ENCODE measurements around the gene SYNDIG1.

The SYNDIG1 gene

GRCh38 chr20:24451428-24451827, 18.0 kb upstream of the SYNDIG1 start:
- H3K4me1 Mint-ChIP-seq: peaks cover 7% of the 10 kb centered on the region
- H3K9me3 Mint-ChIP-seq: no peaks in the 10 kb centered on the region
- peaks cover 51% of the 10 kb centered on the region for H3K27me3 Mint-ChIP-seq
- no peak overlapping the region for H3K4me3 Mint-ChIP-seq
- ATAC-seq (replicated peaks; ENCODE audit: extremely low read depth, poor library complexity, severe bottlenecking): no peak
- DNase-seq (ENCODE audit: low spot score in 2 of 2): no peak
- peaks cover 2% of the 10 kb centered on the region for H3K36me3 Mint-ChIP-seq (ENCODE audit: insufficient read depth)
- no peak overlapping the region for H3K27ac Mint-ChIP-seq (ENCODE audit: low read depth)

GRCh38 chr20:24452016-24452415, 17.4 kb upstream of the SYNDIG1 start:
- H3K4me1 Mint-ChIP-seq: peaks cover 7% of the 10 kb centered on the region
- no peaks in the 10 kb centered on the region for H3K9me3 Mint-ChIP-seq
- DNase-seq (ENCODE audit: low spot score in 2 of 2) (no peak), ATAC-seq (replicated peaks; ENCODE audit: extremely low read depth, poor library complexity, severe bottlenecking) (no peak)
- H3K36me3 Mint-ChIP-seq (ENCODE audit: insufficient read depth): peaks cover 2% of the 10 kb centered on the region
- H3K27me3 Mint-ChIP-seq: peaks cover 53% of the 10 kb centered on the region
- no peak overlapping the region for H3K4me3 Mint-ChIP-seq
- no peak overlapping the region for H3K27ac Mint-ChIP-seq (ENCODE audit: low read depth)

- H3K27me3 Mint-ChIP-seq: peaks cover 53% of the 10 kb centered on the region
- H3K27ac Mint-ChIP-seq (ENCODE audit: low read depth): no peak overlapping the region
- no peak for ATAC-seq (replicated peaks; ENCODE audit: extremely low read depth, poor library complexity, severe bottlenecking)
Measured at GRCh38 chr20:24452498-24453127, 16.8 kb upstream of the SYNDIG1 start.

GRCh38 chr20:24453869-24454268, 15.6 kb upstream of the SYNDIG1 start:
- peaks cover 58% of the 10 kb centered on the region for H3K27me3 Mint-ChIP-seq

More at GRCh38 chr20:24452498-24453127, 16.8 kb upstream of the SYNDIG1 start:
- peaks cover 2% of the 10 kb centered on the region for H3K36me3 Mint-ChIP-seq (ENCODE audit: insufficient read depth)
- DNase-seq (ENCODE audit: low spot score in 2 of 2): no peak
- H3K4me3 Mint-ChIP-seq: no peak overlapping the region
- peaks cover 6% of the 10 kb centered on the region for H3K4me1 Mint-ChIP-seq
- H3K9me3 Mint-ChIP-seq: no peaks in the 10 kb centered on the region

GRCh38 chr20:24455081-24455480, 14.3 kb upstream of the SYNDIG1 start:
- Mint-ChIP-seq H3K9me3 (no peaks in the 10 kb centered on the region), H3K36me3 (ENCODE audit: insufficient read depth) (no peaks in the 10 kb centered on the region), H3K27ac (ENCODE audit: low read depth) (no peak overlapping the region), H3K4me1 (no peaks in the 10 kb centered on the region), H3K27me3 (peaks cover 58% of the 10 kb centered on the region), H3K4me3 (no peak overlapping the region)
- ATAC-seq (replicated peaks; ENCODE audit: extremely low read depth, poor library complexity, severe bottlenecking): no peak
- DNase-seq (ENCODE audit: low spot score in 2 of 2): no peak

More at GRCh38 chr20:24453869-24454268, 15.6 kb upstream of the SYNDIG1 start:
- Mint-ChIP-seq H3K4me1 (no peaks in the 10 kb centered on the region), H3K4me3 (no peak overlapping the region), H3K36me3 (ENCODE audit: insufficient read depth) (no peaks in the 10 kb centered on the region), H3K27ac (ENCODE audit: low read depth) (no peak overlapping the region), H3K9me3 (no peaks in the 10 kb centered on the region)
- ATAC-seq (replicated peaks; ENCODE audit: extremely low read depth, poor library complexity, severe bottlenecking) (no peak), DNase-seq (ENCODE audit: low spot score in 2 of 2) (no peak)

- no peak overlapping the region for H3K4me3 Mint-ChIP-seq
Measured at GRCh38 chr20:24456398-24456781, 13.0 kb upstream of the SYNDIG1 start.

GRCh38 chr20:24458436-24458835, 11.0 kb upstream of the SYNDIG1 start:
- no peaks in the 10 kb centered on the region for H3K9me3 Mint-ChIP-seq
- no peak for DNase-seq (ENCODE audit: low spot score in 2 of 2)
- no peak overlapping the region for H3K27ac Mint-ChIP-seq (ENCODE audit: low read depth)
- no peak overlapping the region for H3K4me3 Mint-ChIP-seq
- no peak for ATAC-seq (replicated peaks; ENCODE audit: extremely low read depth, poor library complexity, severe bottlenecking)
- no peaks in the 10 kb centered on the region for H3K36me3 Mint-ChIP-seq (ENCODE audit: insufficient read depth)
- no peaks in the 10 kb centered on the region for H3K4me1 Mint-ChIP-seq
- peaks cover 49% of the 10 kb centered on the region for H3K27me3 Mint-ChIP-seq

More at GRCh38 chr20:24456398-24456781, 13.0 kb upstream of the SYNDIG1 start:
- Mint-ChIP-seq H3K9me3 (no peaks in the 10 kb centered on the region), H3K36me3 (ENCODE audit: insufficient read depth) (no peaks in the 10 kb centered on the region), H3K27me3 (peaks cover 58% of the 10 kb centered on the region), H3K27ac (ENCODE audit: low read depth) (no peak overlapping the region), H3K4me1 (no peaks in the 10 kb centered on the region)
- DNase-seq (ENCODE audit: low spot score in 2 of 2): no peak
- ATAC-seq (replicated peaks; ENCODE audit: extremely low read depth, poor library complexity, severe bottlenecking): no peak

- Mint-ChIP-seq H3K36me3 (ENCODE audit: insufficient read depth) (no peaks in the 10 kb centered on the region), H3K9me3 (no peaks in the 10 kb centered on the region), H3K27me3 (peaks cover 57% of the 10 kb centered on the region), H3K27ac (ENCODE audit: low read depth) (no peak overlapping the region), H3K4me1 (no peaks in the 10 kb centered on the region), H3K4me3 (no peak overlapping the region)
- DNase-seq (ENCODE audit: low spot score in 2 of 2): no peak
- ATAC-seq (replicated peaks; ENCODE audit: extremely low read depth, poor library complexity, severe bottlenecking): no peak
Measured at GRCh38 chr20:24459733-24460132, 9.7 kb upstream of the SYNDIG1 start.

- H3K27ac Mint-ChIP-seq (ENCODE audit: low read depth): no peak overlapping the region
- H3K27me3 Mint-ChIP-seq: peaks cover 59% of the 10 kb centered on the region
- no peaks in the 10 kb centered on the region for H3K4me1 Mint-ChIP-seq
- H3K9me3 Mint-ChIP-seq: no peaks in the 10 kb centered on the region
- DNase-seq (ENCODE audit: low spot score in 2 of 2) (no peak), ATAC-seq (replicated peaks; ENCODE audit: extremely low read depth, poor library complexity, severe bottlenecking) (no peak)
- H3K4me3 Mint-ChIP-seq: no peak overlapping the region
- H3K36me3 Mint-ChIP-seq (ENCODE audit: insufficient read depth): no peaks in the 10 kb centered on the region
Measured at GRCh38 chr20:24460712-24461111, 8.7 kb upstream of the SYNDIG1 start.

GRCh38 chr20:24461848-24462247, 7.6 kb upstream of the SYNDIG1 start:
- DNase-seq (ENCODE audit: low spot score in 2 of 2) (no peak), ATAC-seq (replicated peaks; ENCODE audit: extremely low read depth, poor library complexity, severe bottlenecking) (no peak)
- H3K4me3 Mint-ChIP-seq: no peak overlapping the region
- no peaks in the 10 kb centered on the region for H3K4me1 Mint-ChIP-seq
- no peak overlapping the region for H3K27ac Mint-ChIP-seq (ENCODE audit: low read depth)
- H3K9me3 Mint-ChIP-seq: no peaks in the 10 kb centered on the region
- peaks cover 59% of the 10 kb centered on the region for H3K27me3 Mint-ChIP-seq
- H3K36me3 Mint-ChIP-seq (ENCODE audit: insufficient read depth): no peaks in the 10 kb centered on the region

GRCh38 chr20:24462460-24463010, 6.9 kb upstream of the SYNDIG1 start:
- no peaks in the 10 kb centered on the region for H3K9me3 Mint-ChIP-seq
- DNase-seq (ENCODE audit: low spot score in 2 of 2) (no peak), ATAC-seq (replicated peaks; ENCODE audit: extremely low read depth, poor library complexity, severe bottlenecking) (no peak)
- H3K4me3 Mint-ChIP-seq: no peak overlapping the region
- no peaks in the 10 kb centered on the region for H3K4me1 Mint-ChIP-seq
- no peaks in the 10 kb centered on the region for H3K36me3 Mint-ChIP-seq (ENCODE audit: insufficient read depth)
- H3K27ac Mint-ChIP-seq (ENCODE audit: low read depth): no peak overlapping the region
- peaks cover 59% of the 10 kb centered on the region for H3K27me3 Mint-ChIP-seq

- no peak for ATAC-seq (replicated peaks; ENCODE audit: extremely low read depth, poor library complexity, severe bottlenecking)
- peaks cover 56% of the 10 kb centered on the region for H3K27me3 Mint-ChIP-seq
- no peaks in the 10 kb centered on the region for H3K9me3 Mint-ChIP-seq
Measured at GRCh38 chr20:24465159-24465558, 4.3 kb upstream of the SYNDIG1 start.

GRCh38 chr20:24465730-24466129, 3.7 kb upstream of the SYNDIG1 start:
- Mint-ChIP-seq H3K27me3 (peaks cover 60% of the 10 kb centered on the region), H3K36me3 (ENCODE audit: insufficient read depth) (no peaks in the 10 kb centered on the region), H3K4me3 (no peak overlapping the region), H3K9me3 (no peaks in the 10 kb centered on the region), H3K4me1 (no peaks in the 10 kb centered on the region), H3K27ac (ENCODE audit: low read depth) (no peak overlapping the region)
- DNase-seq (ENCODE audit: low spot score in 2 of 2): no peak
- ATAC-seq (replicated peaks; ENCODE audit: extremely low read depth, poor library complexity, severe bottlenecking): no peak

More at GRCh38 chr20:24465159-24465558, 4.3 kb upstream of the SYNDIG1 start:
- DNase-seq (ENCODE audit: low spot score in 2 of 2): no peak
- H3K4me3 Mint-ChIP-seq: no peak overlapping the region
- H3K4me1 Mint-ChIP-seq: no peaks in the 10 kb centered on the region
- H3K36me3 Mint-ChIP-seq (ENCODE audit: insufficient read depth): no peaks in the 10 kb centered on the region
- H3K27ac Mint-ChIP-seq (ENCODE audit: low read depth): no peak overlapping the region
